ENCODE measurements around the gene PTTG1IP.

DNA sequence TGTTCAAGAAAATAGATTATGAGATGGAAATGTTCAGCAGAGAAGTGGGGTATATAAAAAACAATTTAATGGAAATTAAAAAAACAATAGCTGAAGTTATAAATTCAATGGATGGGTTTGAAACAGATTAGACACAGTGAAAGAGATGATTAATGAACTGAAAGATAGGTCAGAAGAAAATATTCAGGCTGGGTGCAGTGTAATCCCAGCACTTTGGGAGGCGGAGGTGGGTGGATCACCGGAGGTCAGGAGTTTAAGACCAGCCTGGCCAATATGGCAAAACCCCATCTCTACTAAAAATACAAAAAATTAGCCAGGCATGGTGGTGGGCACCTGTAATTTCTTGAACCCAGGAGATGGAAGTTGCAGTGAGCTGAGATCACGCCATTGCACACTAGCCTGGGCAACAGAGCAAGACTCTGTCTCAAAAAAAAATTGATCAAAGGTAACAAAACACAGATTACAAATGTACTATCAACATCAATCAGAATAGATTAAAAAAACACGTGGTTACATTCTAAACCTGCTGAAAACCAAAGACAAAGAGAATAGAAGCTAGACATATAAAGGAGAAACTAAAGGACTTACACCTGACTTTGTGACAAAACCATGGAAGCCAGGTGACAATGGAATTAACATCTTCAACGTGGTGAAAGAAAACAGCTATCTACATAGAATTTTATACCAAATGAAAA, 50.9 kb downstream of the PTTG1IP start:
- TF ChIP-seq, protein P1, sequence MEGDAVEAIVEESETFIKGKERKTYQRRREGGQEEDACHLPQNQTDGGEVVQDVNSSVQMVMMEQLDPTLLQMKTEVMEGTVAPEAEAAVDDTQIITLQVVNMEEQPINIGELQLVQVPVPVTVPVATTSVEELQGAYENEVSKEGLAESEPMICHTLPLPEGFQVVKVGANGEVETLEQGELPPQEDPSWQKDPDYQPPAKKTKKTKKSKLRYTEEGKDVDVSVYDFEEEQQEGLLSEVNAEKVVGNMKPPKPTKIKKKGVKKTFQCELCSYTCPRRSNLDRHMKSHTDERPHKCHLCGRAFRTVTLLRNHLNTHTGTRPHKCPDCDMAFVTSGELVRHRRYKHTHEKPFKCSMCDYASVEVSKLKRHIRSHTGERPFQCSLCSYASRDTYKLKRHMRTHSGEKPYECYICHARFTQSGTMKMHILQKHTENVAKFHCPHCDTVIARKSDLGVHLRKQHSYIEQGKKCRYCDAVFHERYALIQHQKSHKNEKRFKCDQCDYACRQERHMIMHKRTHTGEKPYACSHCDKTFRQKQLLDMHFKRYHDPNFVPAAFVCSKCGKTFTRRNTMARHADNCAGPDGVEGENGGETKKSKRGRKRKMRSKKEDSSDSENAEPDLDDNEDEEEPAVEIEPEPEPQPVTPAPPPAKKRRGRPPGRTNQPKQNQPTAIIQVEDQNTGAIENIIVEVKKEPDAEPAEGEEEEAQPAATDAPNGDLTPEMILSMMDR (IDR thresholded peaks at IDR 0.05): no peak
- TF ChIP-seq ZFX (IDR thresholded peaks at IDR 0.05; ENCODE audit: borderline replicate concordance): no peak

All from 22Rv1 (cell line).